ENCODE data around the gene KLF8.

GRCh38 chrX:56288608-56289007 is 56.5 kb downstream of the KLF8 start:
- TF ChIP-seq, protein P1, sequence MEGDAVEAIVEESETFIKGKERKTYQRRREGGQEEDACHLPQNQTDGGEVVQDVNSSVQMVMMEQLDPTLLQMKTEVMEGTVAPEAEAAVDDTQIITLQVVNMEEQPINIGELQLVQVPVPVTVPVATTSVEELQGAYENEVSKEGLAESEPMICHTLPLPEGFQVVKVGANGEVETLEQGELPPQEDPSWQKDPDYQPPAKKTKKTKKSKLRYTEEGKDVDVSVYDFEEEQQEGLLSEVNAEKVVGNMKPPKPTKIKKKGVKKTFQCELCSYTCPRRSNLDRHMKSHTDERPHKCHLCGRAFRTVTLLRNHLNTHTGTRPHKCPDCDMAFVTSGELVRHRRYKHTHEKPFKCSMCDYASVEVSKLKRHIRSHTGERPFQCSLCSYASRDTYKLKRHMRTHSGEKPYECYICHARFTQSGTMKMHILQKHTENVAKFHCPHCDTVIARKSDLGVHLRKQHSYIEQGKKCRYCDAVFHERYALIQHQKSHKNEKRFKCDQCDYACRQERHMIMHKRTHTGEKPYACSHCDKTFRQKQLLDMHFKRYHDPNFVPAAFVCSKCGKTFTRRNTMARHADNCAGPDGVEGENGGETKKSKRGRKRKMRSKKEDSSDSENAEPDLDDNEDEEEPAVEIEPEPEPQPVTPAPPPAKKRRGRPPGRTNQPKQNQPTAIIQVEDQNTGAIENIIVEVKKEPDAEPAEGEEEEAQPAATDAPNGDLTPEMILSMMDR (IDR thresholded peaks at IDR 0.05) = no peak
- no peak for TF ChIP-seq POLR2A (IDR thresholded peaks at IDR 0.05)
- TF ChIP-seq POLR2AphosphoS5 (IDR thresholded peaks at IDR 0.05) = no peak

Data from sigmoid colon (tissue), 4 donors.